Endothelial cell of umbilical vein (primary cell): ENCODE measurements around the gene PRKCQ. TPM values are rescaled to one million over a fixed set of nuclear protein-coding genes. Genes with fewer than 3 reads are reported as not detected.

ENCODE experiments used
- BruUV-seq: library from RNA; stranded (reverse); fragments of 400-500 nt; replicated peaks from 2 replicates; lab custom pipeline; 2021; lab: Mats Ljungman, UMichigan
- CTCF ChIA-PET: fragments of 300-600, 350-600 bp; sonication (Branson Sonifier 250); formaldehyde crosslinking; loops from one replicate; lab custom pipeline; 2021; ENCODE audit warnings: antibody characterized with exemption, inconsistent platforms; lab: Charles Lee
- POLR2A ChIA-PET: fragments of 300-600, 350-600 bp; sonication (Branson Sonifier 250); formaldehyde crosslinking; loops from one replicate; lab custom pipeline; 2021; ENCODE audit warnings: antibody characterized with exemption, inconsistent platforms; lab: Charles Lee
- DNase-seq: peaks from one replicate; pipeline ENCODE4 v3.0.0-alpha.2; 2011; ENCODE audit warnings: low read depth, low spot score
- FAIRE-seq: peaks from 2 replicates; lab custom pipeline; 2011; peaks lifted over from hg19 to GRCh38; lab: Jason Lieb, UNC
- H2AFZ ChIP-seq: 2 replicates; pipeline ENCODE4 v1.6.0; 2012; ENCODE audit warnings: low read depth, low read length, control low read depth, inconsistent platforms
- H3K27ac ChIP-seq: 2 replicates; pipeline ENCODE4 v1.5.1; 2011; ENCODE audit warnings: low read depth, mild to moderate bottlenecking, control low read depth, low read length, moderate library complexity; ENCODE audit not compliant: insufficient read depth
- H3K27me3 ChIP-seq, 2 experiments: 2 replicates each; pipeline versions ENCODE4 v1.6.0 to v1.6.1; 2011; ENCODE audit warnings: low read length in 2 of 2, mixed read lengths in 1 of 2; ENCODE audit not compliant: control insufficient read depth in 2 of 2, insufficient read depth in 2 of 2
- H3K36me3 ChIP-seq, 2 experiments: 2 replicates in 1 of 2; 3 replicates in 1 of 2; pipeline ENCODE4 v1.5.1; 2011; ENCODE audit warnings: low read length in 2 of 2, mild to moderate bottlenecking in 1 of 2, moderate library complexity in 1 of 2; ENCODE audit not compliant: control insufficient read depth in 2 of 2, insufficient read depth in 2 of 2; ENCODE audit errors: extremely low read depth in 1 of 2
- H3K4me1 ChIP-seq: 3 replicates; pipeline ENCODE4 v1.5.1; 2011; ENCODE audit warnings: mild to moderate bottlenecking, low read length; ENCODE audit not compliant: control insufficient read depth, insufficient read depth; ENCODE audit errors: extremely low read depth
- H3K4me2 ChIP-seq: 2 replicates; pipeline ENCODE4 v1.6.1; 2011; ENCODE audit warnings: low read length, control low read depth, mixed read lengths; ENCODE audit not compliant: insufficient read depth
- H3K4me3 ChIP-seq, 3 experiments: fragments of 200-600 bp in 1 of 3; sonication (generic), shearing (Covaris generic) in 1 of 3; replicated peaks in 1 of 3; 2 replicates each; pipeline ENCODE4 v1.5.1; 2011 to 2016; ENCODE audit warnings: control low read depth in 3 of 3, low read length in 3 of 3, mild to moderate bottlenecking in 2 of 3, inconsistent platforms in 1 of 3, low read depth in 1 of 3, moderate library complexity in 1 of 3; ENCODE audit not compliant: insufficient read depth in 1 of 3
- H3K79me2 ChIP-seq: 2 replicates; pipeline ENCODE4 v1.6.0; 2012; ENCODE audit warnings: low read length, inconsistent platforms; ENCODE audit not compliant: control insufficient read depth, insufficient read depth
- H3K9ac ChIP-seq: replicated peaks from 2 replicates; pipeline ENCODE3; 2011; ENCODE audit warnings: low read length, control low read depth; ENCODE audit not compliant: insufficient read depth; ENCODE audit errors: extremely low read depth
- H3K9me1 ChIP-seq: replicated peaks from 3 replicates; pipeline ENCODE4 v1.6.0; 2011; ENCODE audit warnings: mild to moderate bottlenecking, low read length; ENCODE audit not compliant: control insufficient read depth, insufficient read depth; ENCODE audit errors: extremely low read depth
- H3K9me3 ChIP-seq: replicated peaks from 2 replicates; pipeline ENCODE4 v1.5.1; 2012; ENCODE audit warnings: low read length, inconsistent platforms; ENCODE audit not compliant: control insufficient read depth, insufficient read depth
- H4K20me1 ChIP-seq: replicated peaks from 2 replicates; pipeline ENCODE3; 2011; ENCODE audit warnings: mild to moderate bottlenecking, low read length; ENCODE audit not compliant: control insufficient read depth, insufficient read depth; ENCODE audit errors: extremely low read depth
- CTCF ChIP-seq, 2 donors: IDR thresholded peaks; 1 replicate in 1 of 2; 2 replicates in 1 of 2; pipeline ENCODE4 v1.5.1; 2011; ENCODE audit warnings: low read length in 2 of 2, mild to moderate bottlenecking in 2 of 2, moderate library complexity in 2 of 2, control low read depth in 1 of 2, inconsistent platforms in 1 of 2, low read depth in 1 of 2; ENCODE audit not compliant: insufficient read depth in 1 of 2; ENCODE audit errors: extremely low read depth in 1 of 2
- EZH2 ChIP-seq: IDR thresholded peaks from 2 replicates; pipeline ENCODE4 v1.6.1; 2012; ENCODE audit warnings: borderline replicate concordance, low read depth, mild to moderate bottlenecking, moderate library complexity, low read length, inconsistent platforms; ENCODE audit not compliant: severe bottlenecking
- FOS ChIP-seq: IDR thresholded peaks from 2 replicates; pipeline ENCODE4 v1.6.1; 2011; ENCODE audit warnings: mild to moderate bottlenecking, low read length, moderate library complexity, borderline replicate concordance; ENCODE audit not compliant: insufficient read depth
- GATA2 ChIP-seq: IDR thresholded peaks from 2 replicates; pipeline ENCODE4 v1.7.0; 2011; ENCODE audit warnings: low read depth, mild to moderate bottlenecking, moderate library complexity, mixed read lengths, low read length; ENCODE audit not compliant: insufficient read length, insufficient read depth
- JUN ChIP-seq: IDR thresholded peaks from 2 replicates; pipeline ENCODE4 v1.6.1; 2011; ENCODE audit warnings: borderline replicate concordance, low read depth; ENCODE audit not compliant: insufficient read length, insufficient read depth
- MAX ChIP-seq: IDR thresholded peaks from 2 replicates; pipeline ENCODE4 v1.6.1; 2011; ENCODE audit not compliant: insufficient read depth, insufficient read length
- MYC ChIP-seq: IDR thresholded peaks from one replicate; pipeline ENCODE4 v1.6.1; 2011; ENCODE audit warnings: mild to moderate bottlenecking, low read depth, low read length
- POLR2A ChIP-seq: IDR thresholded peaks from 2 replicates; pipeline ENCODE4 v1.6.1; 2012; ENCODE audit warnings: low read depth, mild to moderate bottlenecking, control low read depth, low read length
- POLR2AphosphoS5 ChIP-seq: IDR thresholded peaks from 2 replicates; pipeline ENCODE4 v1.6.1; 2012; ENCODE audit warnings: low read depth, mild to moderate bottlenecking, control low read depth, low read length, moderate library complexity; ENCODE audit not compliant: insufficient read depth
- dilution Hi-C: fragments of 300-500 bp; cut with MboI; formaldehyde crosslinking; loops from one replicate; pipeline ENCODE4 v1.15.0; 2019; ENCODE audit warnings: low sequenced_read_pairs; ENCODE audit not compliant: extremely low pct_ligation_motif_present
- intact Hi-C: fragments of 100-400 bp; cut with micrococcal nuclease; formaldehyde crosslinking; loops from one replicate; pipeline ENCODE4 v1.10.0; 2022
- polyA plus RNA-seq, 4 experiments: library from polyadenylated mRNA; depleted of rRNA in 3 of 4; stranded (reverse) in 3 of 4; unstranded in 1 of 4; fragments of >200 nt; gene quantifications; 2 replicates each; pipeline versions ENCODE4 v1.2.1 to v1.2.3, GENCODE V29; 2011 to 2012; ENCODE audit warnings: missing spikeins in 1 of 4
- total RNA-seq: library from RNA; stranded (reverse); gene quantifications from 2 replicates; pipeline ENCODE4 v1.2.3, GENCODE V29; 2021

The PRKCQ gene
- total and polyA plus RNA-seq, 2 donors (not counting 3 experiments of a cell fraction or from before 2014, with no cell fraction given): 0.32 to 0.55 TPM

GRCh38 chr10:6569259-6569658 is 10.8 kb downstream of the PRKCQ start:
- no peak overlapping the region for H3K9ac ChIP-seq

More at GRCh38 chr10:6569259-6569658, 10.8 kb downstream of the PRKCQ start:
- Histone ChIP-seq H2AFZ (no peak overlapping the region), H3K9me1 (no peaks in the 10 kb centered on the region), H3K79me2 (no peaks in the 10 kb centered on the region), H3K36me3 (no peaks in the 10 kb centered on the region), H3K27ac (no peak overlapping the region), H3K4me3 (no peak overlapping the region), H3K9me3 (no peaks in the 10 kb centered on the region), H4K20me1 (no peaks in the 10 kb centered on the region), H3K4me1 (no peaks in the 10 kb centered on the region), H3K4me2 (no peak overlapping the region), H3K27me3 (no peaks in the 10 kb centered on the region)
- CTCF ChIA-PET: interaction anchor here (3.1 kb wide), 1 partner anchor 12 kb away, joined by 12 read pairs; no protein-coding TSS in a partner anchor
- intact Hi-C loops (no loop called here), dilution Hi-C loops (no loop called here)
- FAIRE-seq (no peak), DNase-seq (no peak)
- no TSS peak for BruUV-seq
- POLR2A ChIA-PET: no interaction called here
- TF ChIP-seq JUN (no peak), MYC (no peak), FOS (no peak), CTCF (IDR thresholded peaks at IDR 0.05; ENCODE audit: extremely low read depth in 1 of 2, insufficient read depth in 1 of 2, low read depth in 1 of 2, low read length in 2 of 2) (no peak), POLR2A (no peak), GATA2 (no peak), POLR2AphosphoS5 (no peak), MAX (no peak), EZH2 (no peak)
